Fibroblast of villous mesenchyme (primary cell): ENCODE results near the gene MEGF8. TPM values are rescaled to one million over a fixed set of nuclear protein-coding genes. Genes with fewer than 3 reads are reported as not detected.

ENCODE experiments used
- DNase-seq: peaks from one replicate; pipeline ENCODE4 v3.0.0-alpha.2; 2010; ENCODE audit warnings: low read depth
- H3K4me3 ChIP-seq: 2 replicates; pipeline ENCODE4 v1.5.1; 2011; ENCODE audit warnings: low read depth, mild to moderate bottlenecking, low read length
- CTCF ChIP-seq: IDR thresholded peaks from 2 replicates; pipeline ENCODE4 v1.5.1; 2012; ENCODE audit warnings: low read depth, mild to moderate bottlenecking, low read length; ENCODE audit not compliant: insufficient read depth
- total RNA-seq: library from RNA; depleted of rRNA; stranded (reverse); fragments of >200 nt; gene quantifications from 2 replicates; pipeline ENCODE4 v1.2.3, GENCODE V29; 2012

MEGF8 gene
- total RNA-seq, 1 donor: 21.2 TPM

- no peak for TF ChIP-seq CTCF
- H3K4me3 ChIP-seq: no peak overlapping the region
- no peak for DNase-seq
These were observed 86.2 kb downstream of the MEGF8 start for GRCh38 chr19:42411581-42412178.

- DNase-seq: no peak
- no peak overlapping the region for H3K4me3 ChIP-seq
- TF ChIP-seq CTCF: no peak
These were observed 86.8 kb downstream of the MEGF8 start for GRCh38 chr19:42412227-42412626.

DNA sequence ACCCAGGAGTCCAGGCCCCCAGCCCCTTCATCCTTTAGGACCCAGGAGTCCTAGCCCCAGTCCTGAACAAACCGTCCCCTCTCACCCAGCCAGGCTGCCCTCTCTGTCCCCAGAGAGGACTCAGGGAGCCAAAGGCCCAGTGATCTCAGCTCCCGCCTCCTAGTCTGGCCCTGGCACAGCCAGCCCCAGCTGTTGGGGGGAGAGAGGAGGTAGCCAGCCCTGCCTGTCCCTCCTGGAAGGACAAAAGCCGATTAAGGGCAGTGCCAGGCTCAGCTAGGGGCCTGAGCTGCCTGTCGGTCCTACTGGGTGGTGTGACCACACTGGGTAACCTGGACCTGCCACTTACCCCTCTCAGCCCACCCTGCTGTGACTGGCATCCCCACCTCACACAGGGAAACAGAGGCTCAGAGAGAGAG, 87.2 kb downstream of the MEGF8 start:
- no peak for DNase-seq
- H3K4me3 ChIP-seq: no peak overlapping the region
- no peak for TF ChIP-seq CTCF

DNA sequence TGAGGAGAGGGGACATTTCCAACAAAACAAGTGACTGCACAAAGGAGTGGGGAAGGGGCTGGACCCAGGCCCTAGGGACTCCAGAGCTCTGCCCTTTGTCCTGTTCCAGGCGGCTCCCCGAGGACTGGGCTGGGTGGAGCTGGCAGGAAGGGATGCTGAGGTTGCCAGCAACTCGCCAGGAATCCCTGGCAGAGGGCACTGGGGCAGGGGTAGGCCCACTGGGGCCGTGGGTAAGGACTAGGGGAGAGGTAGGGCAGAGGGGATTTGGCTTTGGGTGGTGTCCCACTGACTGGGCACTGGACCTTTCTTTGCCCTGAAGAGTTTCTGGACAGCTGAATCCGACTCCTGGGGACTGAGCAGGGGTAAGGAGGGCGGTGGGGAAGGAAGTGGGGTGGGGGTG, 93.9 kb downstream of the MEGF8 start:
- no peak overlapping the region for H3K4me3 ChIP-seq
- DNase-seq: no peak
- no peak for TF ChIP-seq CTCF

GRCh38 chr19:42420055-42420544, 94.7 kb downstream of the MEGF8 start:
- H3K4me3 ChIP-seq: no peak overlapping the region
- peak; percentile 44 for DNase-seq
- TF ChIP-seq CTCF: peak; percentile 71

- H3K4me3 ChIP-seq: no peak overlapping the region
- DNase-seq: no peak
- no peak for TF ChIP-seq CTCF
These were observed 95.7 kb downstream of the MEGF8 start for GRCh38 chr19:42421101-42421500.

- no peak for DNase-seq
- no peak for TF ChIP-seq CTCF
- no peak overlapping the region for H3K4me3 ChIP-seq
These were observed 96.2 kb downstream of the MEGF8 start for GRCh38 chr19:42421591-42422031.
